Measurements from ENCODE around the gene TBC1D5.
"Not testable (repeated sequence)": the region's sequence is repeated elsewhere in the genome, so short reads cannot be mapped to it uniquely, and the experiment has no call there.

TBC1D5 gene

GRCh38 chr3:17645074-17645698 lies 97.2 kb downstream of the TBC1D5 start:
- DNase-seq (ENCODE audit: low read depth in 2 of 2): no peak

- DNase-seq (ENCODE audit: low read depth in 2 of 2): no peak
These were observed 98.7 kb downstream of the TBC1D5 start for GRCh38 chr3:17643691-17644090.

- no peak for DNase-seq (ENCODE audit: low read depth in 2 of 2)
These were observed 100.0 kb downstream of the TBC1D5 start for GRCh38 chr3:17642474-17642873.

GRCh38 chr3:17640466-17640865 lies 102.0 kb downstream of the TBC1D5 start:
- no peak for DNase-seq (ENCODE audit: low read depth in 2 of 2)

GRCh38 chr3:17639765-17640164 lies 102.7 kb downstream of the TBC1D5 start:
- DNase-seq (ENCODE audit: low read depth in 2 of 2): no peak

GRCh38 chr3:17639257-17639656 lies 103.2 kb downstream of the TBC1D5 start:
- no peak for DNase-seq (ENCODE audit: low read depth in 2 of 2)

GRCh38 chr3:17638356-17638755 lies 104.1 kb downstream of the TBC1D5 start:
- no peak for DNase-seq (ENCODE audit: low read depth in 2 of 2)

- not testable (repeated sequence) for DNase-seq (ENCODE audit: low read depth in 2 of 2)
These were observed 106.8 kb downstream of the TBC1D5 start for GRCh38 chr3:17635675-17636074.

GRCh38 chr3:17634964-17635363 lies 107.5 kb downstream of the TBC1D5 start:
- DNase-seq (ENCODE audit: low read depth in 2 of 2): no peak

- no peak for DNase-seq (ENCODE audit: low read depth in 2 of 2)
These were observed 108.2 kb downstream of the TBC1D5 start for GRCh38 chr3:17634201-17634600.

GRCh38 chr3:17632401-17633100 lies 109.9 kb downstream of the TBC1D5 start:
- no peak for DNase-seq (ENCODE audit: low read depth in 2 of 2)

- no peak for DNase-seq (ENCODE audit: low read depth in 2 of 2)
These were observed 110.8 kb downstream of the TBC1D5 start for GRCh38 chr3:17631609-17632008.

- no peak for DNase-seq (ENCODE audit: low read depth in 2 of 2)
These were observed 113.0 kb downstream of the TBC1D5 start for GRCh38 chr3:17629400-17629799.

- DNase-seq (ENCODE audit: low read depth in 2 of 2): no peak
These were observed 116.0 kb downstream of the TBC1D5 start for GRCh38 chr3:17626395-17626794.

- DNase-seq (ENCODE audit: low read depth in 2 of 2): no peak
These were observed 117.3 kb downstream of the TBC1D5 start for GRCh38 chr3:17625133-17625532.

GRCh38 chr3:17623464-17623863 lies 119.0 kb downstream of the TBC1D5 start:
- no peak for DNase-seq (ENCODE audit: low read depth in 2 of 2)

GRCh38 chr3:17619968-17620367 lies 122.5 kb downstream of the TBC1D5 start:
- DNase-seq (ENCODE audit: low read depth in 2 of 2): no peak

GRCh38 chr3:17613017-17613416 lies 129.4 kb downstream of the TBC1D5 start:
- DNase-seq (ENCODE audit: low read depth in 2 of 2): not testable (repeated sequence)

GRCh38 chr3:17607905-17608304 lies 134.5 kb downstream of the TBC1D5 start:
- no peak for DNase-seq (ENCODE audit: low read depth in 2 of 2)

GRCh38 chr3:17605934-17606333 lies 136.5 kb downstream of the TBC1D5 start:
- DNase-seq (ENCODE audit: low read depth in 2 of 2): no peak

GRCh38 chr3:17605032-17605431 lies 137.4 kb downstream of the TBC1D5 start:
- no peak for DNase-seq (ENCODE audit: low read depth in 2 of 2)

- DNase-seq (ENCODE audit: low read depth in 2 of 2): no peak
These were observed 140.3 kb downstream of the TBC1D5 start for GRCh38 chr3:17602126-17602525.

- no peak for DNase-seq (ENCODE audit: low read depth in 2 of 2)
These were observed 149.5 kb downstream of the TBC1D5 start for GRCh38 chr3:17592956-17593355.

- DNase-seq (ENCODE audit: low read depth in 2 of 2): no peak
These were observed 152.0 kb downstream of the TBC1D5 start for GRCh38 chr3:17590465-17590864.
